GM18498 (cell line): ENCODE data around the gene CEP104.

ENCODE experiments used
- ATAC-seq: cut with Tn5 transposase; IDR thresholded peaks from one replicate; pipeline ENCODE4 v1.9.1; 2021; ENCODE audit warnings: mild to moderate bottlenecking, moderate library complexity; ENCODE audit not compliant: unreplicated experiment

The CEP104 gene

DNA sequence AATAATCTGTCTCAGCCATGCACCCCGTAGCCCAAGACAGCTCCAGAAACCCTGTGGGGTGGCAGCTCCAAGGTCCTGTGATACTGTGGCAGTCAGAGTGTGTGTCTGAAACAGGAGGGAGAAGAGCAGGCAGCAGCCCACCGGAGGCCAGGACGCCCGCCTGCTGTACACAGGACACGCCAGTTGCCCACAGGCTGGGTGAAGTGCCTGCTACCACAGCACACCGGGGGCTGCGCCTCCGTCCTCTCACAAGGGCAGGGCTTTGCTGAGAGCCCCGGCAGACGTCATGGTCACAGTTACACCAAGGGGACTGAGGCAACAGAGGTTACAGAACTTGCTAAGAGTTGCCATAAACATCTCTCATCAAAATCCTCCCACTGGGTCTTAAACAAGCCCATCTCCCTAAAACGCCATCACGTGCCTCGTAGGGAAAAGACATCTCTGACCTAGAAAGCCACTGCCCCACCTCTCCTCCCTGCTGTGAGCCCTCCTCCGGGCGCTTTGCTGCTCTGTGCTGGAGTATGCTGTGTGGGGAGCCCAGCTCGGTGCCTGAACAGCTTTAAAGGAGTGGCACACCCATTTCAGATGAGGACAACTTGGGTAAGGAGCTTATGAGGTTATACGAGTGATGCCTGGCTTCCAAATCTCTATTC, 37.7 kb upstream of the CEP104 start:
- no peak for ATAC-seq

DNA sequence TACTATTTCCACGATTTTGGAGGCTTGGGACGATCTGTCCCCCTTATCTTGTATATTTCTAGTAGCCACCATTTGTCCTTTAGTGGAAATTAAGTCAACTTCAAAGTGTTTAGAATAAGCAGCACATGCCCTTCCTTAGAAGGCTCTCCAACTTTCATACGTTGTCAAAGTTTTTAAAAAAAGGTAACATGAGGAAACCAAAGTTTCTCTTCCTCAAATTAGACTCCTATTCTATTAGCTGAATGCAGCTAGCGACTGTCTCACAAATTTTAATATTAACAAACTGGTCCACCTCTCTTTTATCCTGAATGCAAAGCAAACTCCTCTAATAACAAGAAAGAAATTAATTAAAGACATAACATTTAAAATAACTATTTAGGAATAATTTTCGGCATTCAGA, 36.2 kb upstream of the CEP104 start:
- ATAC-seq = no peak

GRCh38 chr1:3892748-3893147, 35.7 kb upstream of the CEP104 start:
- ATAC-seq = no peak

- no peak for ATAC-seq
Observed at GRCh38 chr1:3891329-3891865, 34.4 kb upstream of the CEP104 start.

- ATAC-seq = no peak
Observed at GRCh38 chr1:3890389-3891328, 33.6 kb upstream of the CEP104 start.

DNA sequence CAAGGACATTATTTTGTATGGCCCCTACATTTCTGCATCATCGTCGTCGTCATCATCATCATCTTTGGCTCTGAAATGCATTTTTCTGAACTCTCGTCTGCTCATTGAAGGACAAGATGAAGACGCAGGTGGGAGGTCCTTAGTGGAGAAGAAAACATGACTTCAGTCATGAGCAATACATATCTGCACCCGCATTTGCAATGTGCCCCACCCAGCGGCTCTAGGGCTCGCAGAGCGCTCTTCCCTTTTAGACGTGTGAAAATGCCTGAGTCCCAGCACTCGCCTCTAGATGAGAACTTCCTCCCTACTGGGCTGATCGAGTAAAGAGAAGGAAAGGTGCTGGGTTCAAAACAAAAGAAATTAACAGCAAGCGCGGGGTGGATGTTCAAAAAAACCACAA, 32.9 kb upstream of the CEP104 start:
- ATAC-seq = no peak

DNA sequence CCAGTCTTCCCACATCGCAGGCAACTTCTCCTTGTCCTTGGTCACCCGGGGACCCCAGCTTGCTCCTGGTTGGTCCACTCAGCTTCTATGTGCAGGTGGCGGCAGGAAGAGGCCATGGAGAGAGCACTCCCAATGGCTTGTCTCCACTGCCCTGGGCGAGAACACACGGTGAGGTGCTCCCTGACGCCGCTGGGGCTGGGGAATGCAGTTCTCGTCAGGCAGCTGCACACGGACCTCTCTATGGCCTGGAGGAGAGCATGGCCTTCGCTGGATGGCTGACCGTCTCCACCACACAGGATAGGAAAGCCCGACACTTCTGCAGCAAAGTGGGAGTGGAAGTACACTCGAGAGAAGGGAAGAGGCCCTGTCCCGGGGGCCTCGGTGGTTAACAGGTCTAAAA, 31.3 kb upstream of the CEP104 start:
- no peak for ATAC-seq

DNA sequence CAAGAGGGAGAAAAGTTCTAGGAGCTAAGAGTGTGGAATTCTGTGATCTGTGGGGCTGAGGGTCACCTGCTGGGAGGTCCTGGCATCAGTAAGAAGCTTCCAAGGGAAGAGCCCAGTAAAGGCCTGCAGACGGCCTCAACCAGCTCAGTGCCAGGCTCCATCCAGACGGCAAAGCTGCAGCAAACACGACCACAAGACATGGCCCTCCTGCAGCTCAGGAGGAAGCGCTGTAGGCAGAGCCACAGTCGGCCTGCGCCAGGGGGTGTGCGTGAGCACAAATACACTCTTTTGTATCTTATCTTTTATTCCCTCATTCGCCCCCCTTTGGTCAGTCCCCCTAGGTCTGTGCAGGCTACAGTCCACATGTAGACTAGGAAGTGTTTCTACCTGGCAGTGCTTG, 29.7 kb upstream of the CEP104 start:
- no peak for ATAC-seq

GRCh38 chr1:3886106-3886670, 29.2 kb upstream of the CEP104 start:
- no peak for ATAC-seq

DNA sequence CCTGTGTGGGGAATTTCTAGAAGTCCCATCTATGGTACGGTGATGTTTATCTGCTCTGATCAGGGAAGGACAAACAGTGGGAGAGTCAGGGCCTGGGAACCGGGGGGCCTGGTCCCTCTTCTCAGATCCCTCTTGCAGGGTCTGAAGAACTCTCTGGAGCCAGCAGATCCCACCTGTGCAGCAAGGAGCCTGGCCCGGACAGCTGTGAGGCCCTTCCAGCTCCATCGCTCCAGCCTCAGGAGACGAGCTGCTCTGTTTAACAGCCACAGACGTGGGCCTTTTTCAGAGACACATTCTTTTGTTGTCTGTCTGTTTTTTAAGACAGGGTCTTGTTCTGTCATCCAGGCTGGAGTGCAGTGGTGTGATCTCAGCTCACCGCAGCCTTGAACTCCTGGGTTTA, 28.6 kb upstream of the CEP104 start:
- ATAC-seq = no peak

DNA sequence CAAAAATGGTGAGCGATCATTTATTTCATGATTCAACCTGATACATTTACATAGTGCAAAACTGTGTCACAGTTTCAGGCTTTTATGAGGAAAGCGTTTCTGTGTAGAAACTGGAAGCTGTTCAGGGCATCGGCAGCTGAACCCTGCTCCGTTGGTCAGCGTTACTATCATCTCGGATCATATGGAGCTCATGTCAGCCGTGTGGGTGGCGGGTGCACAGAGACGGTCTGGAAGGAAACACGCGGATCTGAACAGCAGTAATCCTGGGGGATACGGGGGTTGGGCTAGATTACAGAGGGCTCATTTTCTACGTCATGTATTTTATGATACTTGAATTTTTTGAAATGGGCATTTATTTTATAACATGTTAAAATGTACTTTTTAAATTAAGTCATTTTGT, 28.0 kb upstream of the CEP104 start:
- ATAC-seq = no peak

DNA sequence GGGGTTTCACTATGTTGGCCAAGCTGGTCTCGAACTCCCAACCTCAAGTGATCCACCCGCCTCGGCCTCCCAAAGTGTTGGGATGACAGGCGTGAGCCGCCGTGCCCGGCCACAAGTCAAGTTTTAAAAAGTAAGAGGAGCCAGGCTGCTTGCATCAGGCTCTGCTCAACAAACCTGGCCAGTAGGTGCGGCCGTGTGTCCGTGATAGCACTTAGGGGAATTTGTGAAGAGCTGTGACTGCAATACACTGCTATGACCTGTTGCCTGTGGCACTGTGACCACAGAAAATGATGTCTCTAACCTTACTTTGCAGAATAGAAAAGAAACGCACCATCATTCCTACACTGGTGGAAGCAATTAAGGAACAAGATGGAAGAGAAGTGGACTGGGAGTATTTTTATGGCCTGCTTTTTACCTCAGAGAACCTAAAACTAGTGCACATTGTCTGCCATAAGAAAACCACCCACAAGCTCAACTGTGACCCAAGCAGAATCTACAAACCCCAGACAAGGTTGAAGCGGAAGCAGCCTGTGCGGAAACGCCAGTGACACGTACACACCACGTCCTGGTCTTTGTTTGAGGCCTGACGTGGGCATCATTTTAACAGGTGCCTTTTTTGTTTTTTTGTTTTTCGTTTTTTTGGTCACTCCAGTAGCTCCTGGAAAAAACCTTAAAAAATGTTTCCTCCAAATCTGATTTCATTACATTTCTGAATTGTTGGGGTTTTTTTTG, 26.3 kb upstream of the CEP104 start:
- no peak for ATAC-seq

DNA sequence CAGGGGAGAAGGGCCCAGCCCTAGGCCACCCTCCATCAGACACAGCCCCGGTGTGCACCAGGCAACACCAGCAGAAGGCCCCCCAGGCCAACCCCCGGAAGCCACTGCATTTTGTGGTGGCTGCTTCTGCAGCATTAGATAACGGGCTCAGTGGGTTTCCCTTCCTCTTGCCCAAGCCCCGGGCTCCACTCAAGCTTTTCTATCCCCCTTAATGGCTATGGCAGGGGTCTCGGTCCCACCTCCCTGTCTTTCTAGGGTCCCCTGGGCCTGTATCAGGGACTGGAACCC, 24.1 kb upstream of the CEP104 start:
- no peak for ATAC-seq

- ATAC-seq = no peak
Observed at GRCh38 chr1:3880429-3881192, 23.6 kb upstream of the CEP104 start.

GRCh38 chr1:3879787-3880428, 22.9 kb upstream of the CEP104 start:
- no peak for ATAC-seq

GRCh38 chr1:3879099-3879498, 22.1 kb upstream of the CEP104 start:
- ATAC-seq = no peak

GRCh38 chr1:3876716-3877115, 19.7 kb upstream of the CEP104 start:
- ATAC-seq = no peak

DNA sequence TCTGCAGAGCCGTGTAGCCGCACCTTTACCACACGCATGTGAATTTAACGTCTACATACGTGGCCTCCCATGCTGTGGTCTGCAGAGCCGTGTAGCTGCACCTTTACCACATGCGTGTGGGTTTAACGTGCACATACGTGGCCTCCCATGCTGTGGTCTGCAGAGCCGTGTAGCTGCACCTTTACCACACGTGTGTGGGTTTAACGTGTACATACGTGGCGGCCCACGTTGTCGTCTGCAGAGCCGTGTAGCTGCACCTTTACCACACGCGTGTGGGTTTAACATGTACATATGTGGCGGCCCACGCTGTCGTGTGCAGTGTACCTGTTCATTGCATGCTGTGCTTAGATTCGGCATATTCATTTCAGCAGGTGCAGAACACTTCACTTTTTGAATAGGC, 17.7 kb upstream of the CEP104 start:
- ATAC-seq = no peak

DNA sequence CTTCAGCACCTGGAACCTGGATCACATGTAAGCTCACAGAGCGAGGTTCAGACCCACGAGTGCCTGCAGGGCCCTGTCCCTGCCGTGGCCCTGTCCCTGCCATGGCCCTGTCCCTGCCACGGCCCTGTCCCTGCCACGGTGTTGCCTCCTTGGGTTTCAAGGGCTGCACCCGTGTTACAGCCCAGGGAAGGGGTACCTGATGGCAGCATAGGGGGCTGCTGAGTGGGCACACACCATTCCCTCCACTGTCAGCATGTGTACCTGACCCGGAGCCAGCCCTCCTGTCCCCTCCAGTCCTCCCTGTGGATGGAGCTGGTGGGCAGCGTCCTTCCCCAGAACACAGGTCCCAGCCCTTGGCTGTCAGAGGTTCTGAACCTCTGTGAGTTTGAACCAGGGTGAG, 15.5 kb upstream of the CEP104 start:
- no peak for ATAC-seq

- no peak for ATAC-seq
Observed at GRCh38 chr1:3871451-3871805, 14.4 kb upstream of the CEP104 start.
